K562 (cell line): Measurements from ENCODE around the gene CILP. TPM values are rescaled to one million over a fixed set of nuclear protein-coding genes. Genes with fewer than 3 reads are reported as not detected.

Source experiments
- CREB1 ChIP-seq, 2 experiments: sonication (generic) in 1 of 2; formaldehyde crosslinking in 1 of 2; IDR thresholded peaks; 2 replicates each; pipeline versions ENCODE4 v1.6.1 to v1.8.0; 2012 to 2022; ENCODE audit warnings: inconsistent platforms in 1 of 2, mild to moderate bottlenecking in 1 of 2, missing genetic modification reagents in 1 of 2, moderate library complexity in 1 of 2
- CREB3L1 ChIP-seq: fragments of 450-650 bp; IDR thresholded peaks from 2 replicates; pipeline ENCODE4 v1.6.1; 2014; ENCODE audit warnings: low read depth, mild to moderate bottlenecking, moderate library complexity, borderline replicate concordance
- DPF2 ChIP-seq: fragments of 450-650 bp; IDR thresholded peaks from 2 replicates; pipeline ENCODE4 v1.6.1; 2016
- FOXA3 ChIP-seq, 2 experiments: fragments of 450-650 bp in 1 of 2; sonication (generic) in 1 of 2; formaldehyde crosslinking; IDR thresholded peaks in 1 of 2; conservative IDR thresholded peaks in 1 of 2; 2 replicates each; pipeline versions ENCODE4 v1.4.0 to v1.8.0; 2020 to 2022; ENCODE audit warnings: mild to moderate bottlenecking in 2 of 2, missing genetic modification reagents in 1 of 2
- MCM7 ChIP-seq, 2 experiments: fragments of 450-650 bp; IDR thresholded peaks; 2 replicates each; pipeline ENCODE4 v1.6.1; 2016 to 2018
- SIRT6 ChIP-seq: IDR thresholded peaks from one replicate; pipeline ENCODE4 v1.6.1; 2012; ENCODE audit warnings: low read depth, mild to moderate bottlenecking, control low read depth, inconsistent platforms, low read length, moderate library complexity
- SOX6 ChIP-seq: fragments of 450-650 bp; IDR thresholded peaks from 2 replicates; pipeline ENCODE4 v1.6.1; 2014; ENCODE audit warnings: mild to moderate bottlenecking
- ZNF263 ChIP-seq: sonication (generic); formaldehyde crosslinking; IDR thresholded peaks from 2 replicates; pipeline ENCODE4 v1.8.0; 2022; ENCODE audit warnings: mild to moderate bottlenecking, missing genetic modification reagents, borderline replicate concordance
- ZNF3 ChIP-seq: fragments of 250-450 bp; sonication (Bioruptor Pico); IDR thresholded peaks from 2 replicates; pipeline ENCODE4 v1.5.0; 2021; ENCODE audit warnings: mild to moderate bottlenecking, moderate library complexity
- polyA plus RNA-seq, 8 experiments: library from polyadenylated mRNA; depleted of rRNA in 4 of 8; stranded (reverse) in 5 of 8; unstranded in 3 of 8; fragments of >200 nt; fragmentation: Nextera tagmentation in 2 of 8; fragmentation: Illumina TruSeq in 1 of 8; extraction: Ambion mirVana in 2 of 8; extraction: Trizol in 1 of 8; gene quantifications; 2 replicates each; pipeline versions ENCODE4 v1.2.1 to v1.2.3, GENCODE V29; 2011 to 2014; ENCODE audit warnings: inconsistent platforms in 1 of 8, missing spikeins in 1 of 8
- total RNA-seq, 7 experiments: library from RNA; depleted of rRNA in 6 of 7; stranded (reverse); fragments of >200 nt in 6 of 7; fragmentation: Illumina TruSeq in 2 of 7; extraction: Trizol in 2 of 7; gene quantifications; 2 replicates each; pipeline versions ENCODE4 v1.2.1 to v1.2.3, GENCODE V29; 2011 to 2021; ENCODE audit warnings: low replicate concordance in 1 of 7
- TF ChIP-seq, protein P1 (sequence below): fragments of 450-650 bp; IDR thresholded peaks from 2 replicates; pipeline ENCODE4 v1.6.1; 2018; ENCODE audit not compliant: partially characterized antibody
- TF ChIP-seq, protein P2 (sequence below), 2 experiments: fragments of 450-650 bp in 1 of 2; sonication (generic) in 1 of 2; formaldehyde crosslinking in 1 of 2; IDR thresholded peaks; 2 replicates each; pipeline versions ENCODE4 v1.7.1 to v1.9.0; 2016 to 2022; ENCODE audit warnings: inconsistent platforms in 1 of 2, mild to moderate bottlenecking in 1 of 2, missing genetic modification reagents in 1 of 2

CILP gene
- total and polyA plus RNA-seq, 9 of the 15 experiments (the other 6 are each of a cell fraction or from before 2014, with no cell fraction given), result 0.03 TPM; not detected in 8

DNA sequence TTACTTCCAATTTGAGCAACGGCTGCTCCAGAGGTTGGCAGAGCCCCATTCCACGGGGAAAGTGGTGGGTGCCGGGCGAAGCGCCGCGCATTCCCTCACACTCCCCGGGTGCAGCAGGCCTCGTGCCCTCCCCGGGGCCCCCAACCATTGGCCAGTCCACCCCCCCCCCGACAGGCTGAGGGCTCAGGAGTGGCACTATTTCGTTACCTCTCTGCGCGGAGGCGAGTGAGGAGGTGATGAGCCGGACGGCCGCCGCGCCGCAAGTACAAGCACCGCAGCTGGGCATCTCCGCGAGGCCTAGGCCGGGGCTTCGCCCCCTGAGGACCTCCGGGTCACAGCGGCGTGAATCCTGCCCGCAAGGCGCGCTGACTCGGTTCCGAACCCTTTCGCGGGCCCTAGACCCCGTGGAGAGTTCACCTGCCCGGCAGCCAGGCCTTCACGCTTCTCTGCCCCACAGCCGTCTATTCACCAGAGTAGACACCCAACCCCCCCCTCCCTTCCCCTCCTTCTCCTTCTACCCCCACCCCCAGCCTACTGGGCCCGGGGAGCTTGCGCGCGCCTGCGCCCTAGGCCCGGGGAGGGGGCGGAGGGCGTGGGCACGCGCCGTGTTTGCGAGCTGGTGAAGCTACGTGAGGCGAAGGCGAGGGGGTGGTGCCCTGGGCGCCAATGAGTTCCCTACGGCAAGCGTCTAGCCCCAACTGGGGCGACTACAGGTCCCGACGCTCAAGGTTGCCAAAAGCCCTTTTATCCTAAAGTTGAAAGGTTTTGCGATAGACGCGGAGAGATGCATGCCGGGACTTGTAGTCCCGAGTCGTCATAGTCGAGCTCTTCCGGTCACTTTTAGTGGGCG is 26.2 kb downstream of the CILP start, which contains the start of gene CLPX (continued):
- TF ChIP-seq SOX6 (0 out of 2 replicates have a peak, but pooled peaks have one; percentile 25), CREB1 (IDR thresholded peaks at IDR 0.05) (peak; percentile 65), CREB1 (CRISPR knock-in tag; IDR thresholded peaks at IDR 0.05) (peak; percentile 64; the same call in 1 of the 2 replicates), ZNF263 (CRISPR knock-in tag) (0 out of 2 replicates have a peak, but pooled peaks have one; percentile 43), DPF2 (0 out of 2 replicates have a peak, but pooled peaks have one; percentile 15), ZNF3 (CRISPR knock-in tag) (no peak), FOXA3 (CRISPR knock-in tag; conservative IDR thresholded peaks at IDR 0.05 in 1 of 2, IDR thresholded peaks at IDR 0.05 in 1 of 2) (no peak), SIRT6 (no peak), CREB3L1 (peak; percentile 76; the same call in 1 of the 2 replicates), MCM7 (IDR thresholded peaks at IDR 0.05) (no peak)
- TF ChIP-seq, protein P1, sequence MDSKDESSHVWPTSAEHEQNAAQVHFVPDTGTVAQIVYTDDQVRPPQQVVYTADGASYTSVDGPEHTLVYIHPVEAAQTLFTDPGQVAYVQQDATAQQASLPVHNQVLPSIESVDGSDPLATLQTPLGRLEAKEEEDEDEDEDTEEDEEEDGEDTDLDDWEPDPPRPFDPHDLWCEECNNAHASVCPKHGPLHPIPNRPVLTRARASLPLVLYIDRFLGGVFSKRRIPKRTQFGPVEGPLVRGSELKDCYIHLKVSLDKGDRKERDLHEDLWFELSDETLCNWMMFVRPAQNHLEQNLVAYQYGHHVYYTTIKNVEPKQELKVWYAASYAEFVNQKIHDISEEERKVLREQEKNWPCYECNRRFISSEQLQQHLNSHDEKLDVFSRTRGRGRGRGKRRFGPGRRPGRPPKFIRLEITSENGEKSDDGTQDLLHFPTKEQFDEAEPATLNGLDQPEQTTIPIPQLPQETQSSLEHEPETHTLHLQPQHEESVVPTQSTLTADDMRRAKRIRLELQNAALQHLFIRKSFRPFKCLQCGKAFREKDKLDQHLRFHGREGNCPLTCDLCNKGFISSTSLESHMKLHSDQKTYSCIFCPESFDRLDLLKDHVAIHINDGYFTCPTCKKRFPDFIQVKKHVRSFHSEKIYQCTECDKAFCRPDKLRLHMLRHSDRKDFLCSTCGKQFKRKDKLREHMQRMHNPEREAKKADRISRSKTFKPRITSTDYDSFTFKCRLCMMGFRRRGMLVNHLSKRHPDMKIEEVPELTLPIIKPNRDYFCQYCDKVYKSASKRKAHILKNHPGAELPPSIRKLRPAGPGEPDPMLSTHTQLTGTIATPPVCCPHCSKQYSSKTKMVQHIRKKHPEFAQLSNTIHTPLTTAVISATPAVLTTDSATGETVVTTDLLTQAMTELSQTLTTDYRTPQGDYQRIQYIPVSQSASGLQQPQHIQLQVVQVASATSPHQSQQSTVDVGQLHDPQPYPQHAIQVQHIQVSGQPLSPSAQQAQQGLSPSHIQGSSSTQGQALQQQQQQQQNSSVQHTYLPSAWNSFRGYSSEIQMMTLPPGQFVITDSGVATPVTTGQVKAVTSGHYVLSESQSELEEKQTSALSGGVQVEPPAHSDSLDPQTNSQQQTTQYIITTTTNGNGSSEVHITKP, result peak; percentile 61
- TF ChIP-seq, protein P2, sequence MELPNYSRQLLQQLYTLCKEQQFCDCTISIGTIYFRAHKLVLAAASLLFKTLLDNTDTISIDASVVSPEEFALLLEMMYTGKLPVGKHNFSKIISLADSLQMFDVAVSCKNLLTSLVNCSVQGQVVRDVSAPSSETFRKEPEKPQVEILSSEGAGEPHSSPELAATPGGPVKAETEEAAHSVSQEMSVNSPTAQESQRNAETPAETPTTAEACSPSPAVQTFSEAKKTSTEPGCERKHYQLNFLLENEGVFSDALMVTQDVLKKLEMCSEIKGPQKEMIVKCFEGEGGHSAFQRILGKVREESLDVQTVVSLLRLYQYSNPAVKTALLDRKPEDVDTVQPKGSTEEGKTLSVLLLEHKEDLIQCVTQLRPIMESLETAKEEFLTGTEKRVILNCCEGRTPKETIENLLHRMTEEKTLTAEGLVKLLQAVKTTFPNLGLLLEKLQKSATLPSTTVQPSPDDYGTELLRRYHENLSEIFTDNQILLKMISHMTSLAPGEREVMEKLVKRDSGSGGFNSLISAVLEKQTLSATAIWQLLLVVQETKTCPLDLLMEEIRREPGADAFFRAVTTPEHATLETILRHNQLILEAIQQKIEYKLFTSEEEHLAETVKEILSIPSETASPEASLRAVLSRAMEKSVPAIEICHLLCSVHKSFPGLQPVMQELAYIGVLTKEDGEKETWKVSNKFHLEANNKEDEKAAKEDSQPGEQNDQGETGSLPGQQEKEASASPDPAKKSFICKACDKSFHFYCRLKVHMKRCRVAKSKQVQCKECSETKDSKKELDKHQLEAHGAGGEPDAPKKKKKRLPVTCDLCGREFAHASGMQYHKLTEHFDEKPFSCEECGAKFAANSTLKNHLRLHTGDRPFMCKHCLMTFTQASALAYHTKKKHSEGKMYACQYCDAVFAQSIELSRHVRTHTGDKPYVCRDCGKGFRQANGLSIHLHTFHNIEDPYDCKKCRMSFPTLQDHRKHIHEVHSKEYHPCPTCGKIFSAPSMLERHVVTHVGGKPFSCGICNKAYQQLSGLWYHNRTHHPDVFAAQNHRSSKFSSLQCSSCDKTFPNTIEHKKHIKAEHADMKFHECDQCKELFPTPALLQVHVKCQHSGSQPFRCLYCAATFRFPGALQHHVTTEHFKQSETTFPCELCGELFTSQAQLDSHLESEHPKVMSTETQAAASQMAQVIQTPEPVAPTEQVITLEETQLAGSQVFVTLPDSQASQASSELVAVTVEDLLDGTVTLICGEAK (IDR thresholded peaks at IDR 0.05), result peak; percentile 81
- TF ChIP-seq, protein P2 (CRISPR knock-in tag; IDR thresholded peaks at IDR 0.05), result no peak
